K562 (cell line): ENCODE measurements around the gene ACOT7. TPM values are rescaled to one million over a fixed set of nuclear protein-coding genes. Genes with fewer than 3 reads are reported as not detected.
A peak's percentile ranks its signal among the peaks of the same experiment; 100 is the strongest.

Experiments used
- ATAC-seq: fragments of 200-7000 bp; cut with Tn5 transposase; 3 replicates; pipeline ENCODE4 v1.9.1; 2020; ENCODE audit warnings: moderate library complexity
- BruUV-seq: library from RNA; stranded (reverse); fragments of 400-500 nt; replicated peaks from 2 replicates; lab custom pipeline; 2021; lab: Mats Ljungman, UMichigan
- CTCF ChIA-PET: fragments of 300-600 bp; formaldehyde crosslinking; extraction: SDS; loops from one replicate; lab custom pipeline; 2021; ENCODE audit warnings: low intra/inter-chr PET ratio; lab: Yijun Ruan, JAX
- POLR2A ChIA-PET: fragments of 300-600, 350-650 bp; sonication (Branson Sonifier 250); formaldehyde crosslinking; extraction: SDS; loops from one replicate; lab custom pipeline; 2021; ENCODE audit warnings: antibody characterized with exemption, inconsistent platforms; lab: Yijun Ruan, JAX
- DNase-seq, 4 experiments: peaks; one replicate each; pipeline versions ENCODE4 v3.0.0 to v3.0.0-alpha.2; 2011 to 2018; ENCODE audit warnings: low spot score in 3 of 4, mixed read lengths in 3 of 4; ENCODE audit errors: extremely low read depth in 1 of 4
- FAIRE-seq: peaks from 2 replicates; lab custom pipeline; 2011; peaks lifted over from hg19 to GRCh38; lab: Jason Lieb, UNC
- H2AFZ ChIP-seq: 2 replicates; pipeline ENCODE4 v1.6.0; 2011; ENCODE audit warnings: low read depth, low read length, control low read depth, inconsistent platforms
- H3K27ac ChIP-seq: fragments of 200-600 bp; 3 replicates; pipeline ENCODE4 v1.8.0; 2011; ENCODE audit warnings: low read depth, mild to moderate bottlenecking, control low read depth, inconsistent platforms, low read length, moderate library complexity, mixed read lengths; ENCODE audit errors: extremely low read depth
- H3K27me3 ChIP-seq, 2 experiments: fragments of 300-600 bp in 1 of 2; 2 replicates in 1 of 2; 3 replicates in 1 of 2; pipeline versions ENCODE4 v1.6.0 to v1.8.0; 2011; ENCODE audit warnings: inconsistent platforms in 2 of 2, low read length in 2 of 2, mild to moderate bottlenecking in 1 of 2, mixed read lengths in 1 of 2, moderate library complexity in 1 of 2; ENCODE audit not compliant: control insufficient read depth in 2 of 2, insufficient read depth in 2 of 2
- H3K36me3 ChIP-seq: fragments of 300-600 bp; 3 replicates; pipeline ENCODE4 v1.8.0; 2011; ENCODE audit warnings: mild to moderate bottlenecking, low read length, inconsistent platforms; ENCODE audit not compliant: control insufficient read depth, insufficient read depth
- H3K4me1 ChIP-seq, 2 experiments: fragments of 200-600 bp in 1 of 2; replicated peaks in 1 of 2; 2 replicates in 1 of 2; 3 replicates in 1 of 2; pipeline versions ENCODE4 v1.5.1 to v1.8.0; 2011; ENCODE audit warnings: inconsistent platforms in 2 of 2, low read length in 2 of 2, mild to moderate bottlenecking in 1 of 2, mixed read lengths in 1 of 2, moderate library complexity in 1 of 2; ENCODE audit not compliant: control insufficient read depth in 2 of 2, insufficient read depth in 2 of 2
- H3K4me2 ChIP-seq: 2 replicates; pipeline ENCODE4 v1.6.1; 2011; ENCODE audit warnings: low read length, control low read depth, inconsistent platforms, mixed read lengths; ENCODE audit not compliant: insufficient read depth
- H3K4me3 ChIP-seq: fragments of 200-600 bp; sonication (generic), shearing (Covaris generic); 2 replicates; pipeline ENCODE4 v1.5.1; 2016; ENCODE audit warnings: control low read depth, inconsistent platforms
- H3K79me2 ChIP-seq: fragments of 200-600 bp; 3 replicates; pipeline ENCODE4 v1.8.0; 2011; ENCODE audit warnings: low read length, inconsistent platforms; ENCODE audit not compliant: control insufficient read depth, insufficient read depth
- H3K9ac ChIP-seq, 2 experiments: 2 replicates each; pipeline versions ENCODE4 v1.6.0 to v1.6.1; 2011; ENCODE audit warnings: low read depth in 2 of 2, low read length in 2 of 2, control low read depth in 1 of 2, inconsistent platforms in 1 of 2, mild to moderate bottlenecking in 1 of 2, mixed read lengths in 1 of 2; ENCODE audit not compliant: insufficient read depth in 1 of 2
- H3K9me1 ChIP-seq: one replicate; pipeline ENCODE4 v1.6.0; 2011; ENCODE audit warnings: inconsistent platforms, mild to moderate bottlenecking, low read length, moderate library complexity; ENCODE audit not compliant: control insufficient read depth, insufficient read depth
- H3K9me3 ChIP-seq: replicated peaks from 2 replicates; pipeline ENCODE4 v1.5.1; 2011; ENCODE audit warnings: low read depth, low read length, inconsistent platforms; ENCODE audit not compliant: control insufficient read depth, insufficient read depth
- H4K20me1 ChIP-seq: replicated peaks from 2 replicates; pipeline ENCODE4 v1.6.1; 2011; ENCODE audit warnings: low read length, inconsistent platforms, mixed read lengths; ENCODE audit not compliant: control insufficient read depth, insufficient read depth
- EGR1 ChIP-seq: fragments of 450-650 bp; conservative IDR thresholded peaks from 2 replicates; pipeline ENCODE4 v1.6.1; 2017; ENCODE audit warnings: mild to moderate bottlenecking
- MGA ChIP-seq: fragments of 450-650 bp; IDR thresholded peaks from 2 replicates; pipeline ENCODE4 v1.6.1; 2016; ENCODE audit warnings: mild to moderate bottlenecking, moderate library complexity
- NEUROD1 ChIP-seq: fragments of 150-350 bp; IDR thresholded peaks from 2 replicates; pipeline ENCODE4 v1.6.1; 2014; ENCODE audit warnings: borderline replicate concordance, low read length, low read depth; ENCODE audit not compliant: partially characterized antibody
- PCBP1 ChIP-seq: fragments of 200-400 bp; formaldehyde crosslinking; IDR thresholded peaks from 2 replicates; pipeline ENCODE4 v1.6.1; 2018; ENCODE audit warnings: mild to moderate bottlenecking, low read depth, low read length; ENCODE audit not compliant: poor library complexity, severe bottlenecking
- RAD21 ChIP-seq, 2 experiments: fragments of 250-450 bp in 1 of 2; fragments of 450-650 bp in 1 of 2; sonication (Bioruptor Pico) in 1 of 2; formaldehyde crosslinking in 1 of 2; IDR thresholded peaks in 1 of 2; conservative IDR thresholded peaks in 1 of 2; 2 replicates each; pipeline versions ENCODE4 v1.4.0 to v1.8.0; 2020 to 2022; ENCODE audit warnings: mild to moderate bottlenecking in 2 of 2, moderate library complexity in 1 of 2
- TAF15 ChIP-seq: fragments of 200-400 bp; formaldehyde crosslinking; IDR thresholded peaks from 2 replicates; pipeline ENCODE4 v1.6.1; 2017; ENCODE audit warnings: mild to moderate bottlenecking, low read depth, low read length, moderate library complexity
- TFAP4 ChIP-seq: sonication (generic); formaldehyde crosslinking; IDR thresholded peaks from 2 replicates; pipeline ENCODE4 v1.8.0; 2022; ENCODE audit warnings: missing genetic modification reagents, mild to moderate bottlenecking, moderate library complexity, borderline replicate concordance
- ZNF263 ChIP-seq: sonication (generic); formaldehyde crosslinking; IDR thresholded peaks from 2 replicates; pipeline ENCODE4 v1.8.0; 2022; ENCODE audit warnings: mild to moderate bottlenecking, missing genetic modification reagents, borderline replicate concordance
- WGBS: fragments of 100-300 bp; shearing (Covaris generic); methylation state at CpG from one replicate; pipeline ENCODE4 v1.1.6; 2016; ENCODE audit warnings: low coverage, mixed read lengths; ENCODE audit not compliant: insufficient coverage; ENCODE audit errors: missing lambda C conversion rate; 5-methylcytosine and 5-hydroxymethylcytosine counted together
- in situ Hi-C: fragments of 300-500 bp; cut with MboI; formaldehyde crosslinking; loops from 4 replicates; pipeline ENCODE4 v1.15.0; 2018; ENCODE audit warnings: inconsistent platforms, mixed read lengths
- intact Hi-C: fragments of 100-400 bp; cut with micrococcal nuclease; formaldehyde crosslinking; loops from 2 replicates; pipeline ENCODE4 v1.14.2; 2022
- polyA plus RNA-seq, 8 experiments: library from polyadenylated mRNA; depleted of rRNA in 4 of 8; stranded (reverse) in 5 of 8; unstranded in 3 of 8; fragments of >200 nt; fragmentation: Nextera tagmentation in 2 of 8; fragmentation: Illumina TruSeq in 1 of 8; extraction: Ambion mirVana in 2 of 8; extraction: Trizol in 1 of 8; gene quantifications; 2 replicates each; pipeline versions ENCODE4 v1.2.1 to v1.2.3, GENCODE V29; 2011 to 2014; ENCODE audit warnings: inconsistent platforms in 1 of 8, missing spikeins in 1 of 8
- total RNA-seq, 7 experiments: library from RNA; depleted of rRNA in 6 of 7; stranded (reverse); fragments of >200 nt in 6 of 7; fragmentation: Illumina TruSeq in 2 of 7; extraction: Trizol in 2 of 7; gene quantifications; 2 replicates each; pipeline versions ENCODE4 v1.2.1 to v1.2.3, GENCODE V29; 2011 to 2021; ENCODE audit warnings: low replicate concordance in 1 of 7

The ACOT7 gene
- total and polyA plus RNA-seq, 9 of the 15 experiments (the other 6 are each of a cell fraction or from before 2014, with no cell fraction given) = 7.0 to 92.6 (median 37.2) TPM

GRCh38 chr1:6261615-6261995 is 132.0 kb downstream of the ACOT7 start:
- in situ Hi-C loops (loop anchor here (25.0 kb wide), 1 partner anchor 951 kb away; no protein-coding TSS in a partner anchor), intact Hi-C loops (no loop called here)
- ChIA-PET CTCF (interaction anchor here (0.6 kb wide), 1 partner anchor 15 kb away, joined by 3 read pairs; no protein-coding TSS in a partner anchor), POLR2A (interaction anchor here (0.6 to 0.7 kb wide), 2 partner anchors 62 to 336 kb away, joined by 3 to 4 read pairs; no protein-coding TSS in a partner anchor)
- FAIRE-seq = peak; percentile 58
- DNase-seq = peak; percentile 68 to 71 (median 70)
- Histone ChIP-seq H3K9ac (peak overlapping the region in 1 of 2 experiments; percentile 78; a peak in 2 of 4 replicates), H2AFZ (peak overlapping the region; percentile 71; the same call in 1 of the 2 replicates), H3K4me1 (peaks cover 0 to 68% of the 10 kb centered on the region in 2 experiments; a peak in 3 of 5 replicates), H3K79me2 (no peaks in the 10 kb centered on the region), H3K9me1 (no peaks in the 10 kb centered on the region), H3K27me3 (peaks cover 0 to 15% of the 10 kb centered on the region in 2 experiments; a peak in 2 of 5 replicates), H3K27ac (no peak overlapping the region), H3K36me3 (no peaks in the 10 kb centered on the region; the same call in 1 of the 3 replicates), H3K4me3 (peak overlapping the region; percentile 46; the same call in 1 of the 2 replicates), H4K20me1 (peaks cover 26% of the 10 kb centered on the region), H3K9me3 (no peaks in the 10 kb centered on the region), H3K4me2 (peak overlapping the region; percentile 71)
- ATAC-seq = peak; percentile 22
- WGBS = 11% methylated on average over 12 of the region's 15 CpGs
- no TSS peak for BruUV-seq
- TF ChIP-seq TFAP4 (peak; percentile 56; the same call in 1 of the 2 replicates), ZNF263 (peak; percentile 62; the same call in 1 of the 2 replicates), TAF15 (no peak), RAD21 (CRISPR knock-in tag; conservative IDR thresholded peaks at IDR 0.05 in 1 of 2, IDR thresholded peaks at IDR 0.05 in 1 of 2) (no peak), EGR1 (no peak), MGA (no peak), PCBP1 (peak; percentile 12), NEUROD1 (no peak)
